NCI-H1105 treated with DMSO at 0.1 percent for 48 hours (cell line): Measurements from ENCODE around the gene PRX.
"Not testable (repeated sequence)": the region's sequence is repeated elsewhere in the genome, so short reads cannot be mapped to it uniquely, and the experiment has no call there.

Source experiments
- DNase-seq: peaks from one replicate; lab custom pipeline; 2025; lab: John Stamatoyannopoulos, UW

Gene PRX

GRCh38 chr19:40413291-40413845 is at the start of gene PRX:
Gene PRX, minus strand, starts transcription at chr19:40413378. Its CDS starts 5,446 bp downstream, at chr19:40407932.
- DNase-seq = no peak

- DNase-seq = no peak
Observed at GRCh38 chr19:40461669-40462221, 48.6 kb upstream of the PRX start.

GRCh38 chr19:40460185-40460584 is 47.0 kb upstream of the PRX start:
- DNase-seq = no peak

- no peak for DNase-seq
Observed at GRCh38 chr19:40458597-40458974, 45.4 kb upstream of the PRX start.

- DNase-seq = no peak
Observed at GRCh38 chr19:40457953-40458596, 44.9 kb upstream of the PRX start.

- no peak for DNase-seq
Observed at GRCh38 chr19:40457048-40457447, 43.9 kb upstream of the PRX start.

GRCh38 chr19:40453943-40454342 is 40.8 kb upstream of the PRX start:
- not testable (repeated sequence) for DNase-seq

GRCh38 chr19:40453151-40453735 is 40.1 kb upstream of the PRX start:
- no peak for DNase-seq

GRCh38 chr19:40452016-40452415 is 38.8 kb upstream of the PRX start:
- no peak for DNase-seq

- no peak for DNase-seq
Observed at GRCh38 chr19:40450664-40451063, 37.5 kb upstream of the PRX start.

- no peak for DNase-seq
Observed at GRCh38 chr19:40449506-40449905, 36.3 kb upstream of the PRX start.

- DNase-seq = no peak
Observed at GRCh38 chr19:40446263-40446784, 33.1 kb upstream of the PRX start.

GRCh38 chr19:40445780-40446262 is 32.6 kb upstream of the PRX start:
- no peak for DNase-seq

- DNase-seq = no peak
Observed at GRCh38 chr19:40444825-40445312, 31.7 kb upstream of the PRX start.

- DNase-seq = peak; percentile 93
Observed at GRCh38 chr19:40444000-40444824, 31.0 kb upstream of the PRX start, which contains the start of gene SERTAD3. Gene SERTAD3, minus strand, starts transcription at chr19:40444335. Its CDS starts 2,255 bp downstream, at chr19:40442080.

- DNase-seq = peak; percentile 99
Observed at GRCh38 chr19:40443131-40443999, 30.2 kb upstream of the PRX start.

- no peak for DNase-seq
Observed at GRCh38 chr19:40442328-40443130, 29.4 kb upstream of the PRX start.

- no peak for DNase-seq
Observed at GRCh38 chr19:40441719-40442253, 28.6 kb upstream of the PRX start.

- DNase-seq = no peak
Observed at GRCh38 chr19:40438284-40438683, 25.1 kb upstream of the PRX start.
